T-helper 17 cell (primary cell): ENCODE results near the gene SNRNP70. TPM values are rescaled to one million over a fixed set of nuclear protein-coding genes. Genes with fewer than 3 reads are reported as not detected.
"Not testable (repeated sequence)": the region's sequence is repeated elsewhere in the genome, so short reads cannot be mapped to it uniquely, and the experiment has no call there.

ENCODE experiments used
- ATAC-seq: fragments of 150-1000 bp; cut with Tn5 transposase; 2 replicates; pipeline ENCODE4 v1.10.0; 2021; ENCODE audit warnings: mild to moderate bottlenecking, moderate library complexity
- DNase-seq, 3 donors: peaks; one replicate each; pipeline versions ENCODE4 v3.0.0 to v3.0.0-alpha.2; 2020 to 2021
- H3K9me3 ChIP-seq: one replicate; pipeline ENCODE4 v1.7.0; 2013; ENCODE audit warnings: low read length, mild to moderate bottlenecking; ENCODE audit not compliant: control insufficient read depth, poor library complexity, severe bottlenecking
- H3K27ac Mint-ChIP-seq: one replicate; pipeline ENCODE4 v1.8.0; 2022; ENCODE audit warnings: mild to moderate bottlenecking, moderate library complexity, mixed read lengths
- H3K27me3 Mint-ChIP-seq: one replicate; pipeline ENCODE4 v1.8.0; 2022; ENCODE audit warnings: mixed read lengths
- H3K36me3 Mint-ChIP-seq: one replicate; pipeline ENCODE4 v1.8.0; 2022; ENCODE audit warnings: low read depth, mixed read lengths
- H3K4me1 Mint-ChIP-seq: one replicate; pipeline ENCODE4 v1.8.0; 2022; ENCODE audit warnings: mild to moderate bottlenecking, mixed read lengths
- H3K4me3 Mint-ChIP-seq: one replicate; pipeline ENCODE4 v1.8.0; 2022; ENCODE audit warnings: mild to moderate bottlenecking, moderate library complexity, mixed read lengths
- total RNA-seq, 4 donors: library from RNA in 2 of 4; stranded (reverse) in 2 of 4; gene quantifications; one replicate each; pipeline ENCODE4 v1.2.3 and lab custom pipeline; 2022 to 2026

The SNRNP70 gene
- total RNA-seq, 2 donors from 2014 or later: 352 to 394 TPM

- H3K27ac Mint-ChIP-seq: peak overlapping the region; percentile 68
- ATAC-seq, H3K36me3 Mint-ChIP-seq, DNase-seq, H3K9me3 ChIP-seq: not testable (repeated sequence)
- peaks cover 20% of the 10 kb centered on the region for H3K4me1 Mint-ChIP-seq
- peaks cover 44% of the 10 kb centered on the region for H3K27me3 Mint-ChIP-seq
- H3K4me3 Mint-ChIP-seq: peak overlapping the region; percentile 96
These were observed 28.2 kb upstream of the SNRNP70 start for GRCh38 chr19:49056902-49057596.

- peaks cover 44% of the 10 kb centered on the region for H3K27me3 Mint-ChIP-seq
- DNase-seq (peak; percentile 20 to 45 (median 34)), ATAC-seq (peak; percentile 37)
- peaks cover 20% of the 10 kb centered on the region for H3K4me1 Mint-ChIP-seq
- peaks cover 9% of the 10 kb centered on the region for H3K36me3 Mint-ChIP-seq
- H3K27ac Mint-ChIP-seq: peak within 1 kb of the TSS; percentile 68
- peak within 1 kb of the TSS; percentile 96 for H3K4me3 Mint-ChIP-seq
- no peaks in the 10 kb centered on the region for H3K9me3 ChIP-seq
These were observed 27.5 kb upstream of the SNRNP70 start, which contains the start of gene CGB7 for GRCh38 chr19:49057636-49058234. Gene CGB7, minus strand, starts transcription at chr19:49057749. Its CDS starts 2,374 bp downstream, at chr19:49055375.

- Mint-ChIP-seq H3K36me3 (peaks cover 9% of the 10 kb centered on the region), H3K27ac (no peak overlapping the region), H3K27me3 (peaks cover 48% of the 10 kb centered on the region), H3K4me1 (peaks cover 20% of the 10 kb centered on the region), H3K4me3 (peak overlapping the region; percentile 96)
- H3K9me3 ChIP-seq: no peaks in the 10 kb centered on the region
- DNase-seq: no peak
- no peak for ATAC-seq
These were observed 26.7 kb upstream of the SNRNP70 start for GRCh38 chr19:49058562-49058961.

DNA sequence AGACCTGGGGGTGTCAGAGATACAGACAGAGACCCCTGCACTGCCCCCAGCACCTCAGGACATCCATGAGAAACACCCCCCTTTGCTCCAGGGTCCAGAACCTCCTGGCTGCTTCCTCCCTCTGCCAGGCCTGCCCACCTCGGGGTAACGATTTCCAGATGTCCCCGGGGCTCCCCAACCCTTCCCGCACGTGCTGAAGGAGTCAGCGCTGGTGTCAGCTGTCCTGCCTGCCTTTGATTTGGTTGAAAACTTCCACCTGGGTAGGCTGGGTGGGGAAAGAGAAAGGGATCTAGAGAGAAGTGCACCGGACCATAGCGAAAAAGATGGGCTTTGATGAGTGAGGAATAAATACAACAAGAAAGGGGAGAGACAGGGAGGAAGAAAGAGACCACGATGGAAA is 26.2 kb upstream of the SNRNP70 start:
- ATAC-seq: no peak
- peak overlapping the region; percentile 51 for H3K4me3 Mint-ChIP-seq
- H3K27me3 Mint-ChIP-seq: peaks cover 51% of the 10 kb centered on the region
- peaks cover 9% of the 10 kb centered on the region for H3K36me3 Mint-ChIP-seq
- no peak overlapping the region for H3K27ac Mint-ChIP-seq
- H3K4me1 Mint-ChIP-seq: peaks cover 20% of the 10 kb centered on the region
- DNase-seq: no peak
- H3K9me3 ChIP-seq: no peaks in the 10 kb centered on the region

GRCh38 chr19:49061000-49061399 is 24.3 kb upstream of the SNRNP70 start:
- H3K27me3 Mint-ChIP-seq: peaks cover 59% of the 10 kb centered on the region
- DNase-seq (no peak), ATAC-seq (no peak)
- H3K4me1 Mint-ChIP-seq: peaks cover 24% of the 10 kb centered on the region
- no peak overlapping the region for H3K4me3 Mint-ChIP-seq
- H3K9me3 ChIP-seq: no peaks in the 10 kb centered on the region
- no peak overlapping the region for H3K27ac Mint-ChIP-seq
- H3K36me3 Mint-ChIP-seq: peaks cover 13% of the 10 kb centered on the region

GRCh38 chr19:49061445-49061844 is 23.8 kb upstream of the SNRNP70 start:
- Mint-ChIP-seq H3K4me1 (peaks cover 20% of the 10 kb centered on the region), H3K36me3 (peaks cover 13% of the 10 kb centered on the region), H3K4me3 (no peak overlapping the region), H3K27ac (no peak overlapping the region), H3K27me3 (peaks cover 63% of the 10 kb centered on the region)
- ATAC-seq (no peak), DNase-seq (no peak)
- no peaks in the 10 kb centered on the region for H3K9me3 ChIP-seq

- ATAC-seq: no peak
- peaks cover 15% of the 10 kb centered on the region for H3K36me3 Mint-ChIP-seq
- H3K4me3 Mint-ChIP-seq: no peak overlapping the region
- peaks cover 4% of the 10 kb centered on the region for H3K4me1 Mint-ChIP-seq
- H3K27ac Mint-ChIP-seq: no peak overlapping the region
- H3K27me3 Mint-ChIP-seq: peaks cover 64% of the 10 kb centered on the region
- DNase-seq: no peak
- H3K9me3 ChIP-seq: no peaks in the 10 kb centered on the region
These were observed 21.1 kb upstream of the SNRNP70 start for GRCh38 chr19:49064029-49064629.

DNA sequence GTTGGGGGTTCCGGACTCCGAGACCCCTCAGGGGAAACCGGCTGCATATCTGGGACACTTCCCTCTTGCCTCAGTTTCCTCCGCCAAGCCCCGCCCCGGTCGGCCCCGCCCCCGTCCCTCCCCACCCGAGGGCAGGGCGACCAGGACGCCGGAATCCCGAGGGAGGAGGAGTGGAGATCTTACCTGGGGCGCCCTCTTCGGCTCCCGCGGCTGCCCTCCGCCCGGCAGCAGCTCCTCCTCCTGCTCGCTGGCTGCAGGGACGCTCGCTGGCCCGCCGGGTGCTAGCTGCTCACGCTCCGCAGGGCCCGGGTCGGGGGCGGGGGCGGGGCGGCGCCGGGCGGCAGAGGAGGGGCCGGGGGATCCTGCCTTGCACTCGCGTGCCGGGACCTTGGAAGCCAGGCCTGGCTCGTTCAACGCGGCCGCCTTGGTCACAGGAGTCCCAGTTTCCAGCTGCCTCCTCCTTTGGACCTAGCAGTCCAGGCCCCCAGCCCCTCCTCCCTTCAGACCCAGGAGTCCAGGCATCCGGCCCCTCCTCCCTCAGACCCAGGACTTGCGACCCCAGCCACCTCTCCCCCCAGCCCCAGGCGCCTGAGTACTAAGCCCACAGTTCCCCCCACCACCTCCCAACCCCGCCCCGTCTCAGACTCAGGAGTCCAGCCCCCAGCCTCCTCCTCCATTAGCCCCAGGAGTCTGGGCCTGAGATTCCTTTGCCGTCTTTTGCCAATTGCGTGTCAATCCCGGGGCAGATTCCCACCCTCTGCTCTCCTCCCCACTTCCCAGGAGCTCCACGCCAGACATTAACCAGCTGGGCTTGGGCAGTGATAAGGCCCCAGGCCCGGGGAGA is 20.3 kb upstream of the SNRNP70 start, which contains the start of gene NTF4:
NTF4 (minus strand) TSS at position 51 of the 844 bp plus-strand sequence. CDS start 2,821 bp downstream, outside the sequence.
- peaks cover 4% of the 10 kb centered on the region for H3K4me1 Mint-ChIP-seq
- H3K36me3 Mint-ChIP-seq: peaks cover 11% of the 10 kb centered on the region
- peaks cover 61% of the 10 kb centered on the region for H3K27me3 Mint-ChIP-seq
- ATAC-seq (no peak), DNase-seq (no peak)
- H3K27ac Mint-ChIP-seq: no peak within 1 kb of the TSS
- H3K4me3 Mint-ChIP-seq: peak within 1 kb of the TSS; percentile 55
- H3K9me3 ChIP-seq: no peaks in the 10 kb centered on the region

- ATAC-seq (no peak), DNase-seq (no peak)
- H3K27ac Mint-ChIP-seq: no peak overlapping the region
- no peaks in the 10 kb centered on the region for H3K9me3 ChIP-seq
- peak overlapping the region; percentile 45 for H3K4me3 Mint-ChIP-seq
- peaks cover 9% of the 10 kb centered on the region for H3K36me3 Mint-ChIP-seq
- H3K4me1 Mint-ChIP-seq: peaks cover 4% of the 10 kb centered on the region
- peaks cover 64% of the 10 kb centered on the region for H3K27me3 Mint-ChIP-seq
These were observed 19.2 kb upstream of the SNRNP70 start for GRCh38 chr19:49065905-49066512.

- H3K9me3 ChIP-seq: no peaks in the 10 kb centered on the region
- peaks cover 9% of the 10 kb centered on the region for H3K36me3 Mint-ChIP-seq
- peaks cover 55% of the 10 kb centered on the region for H3K27me3 Mint-ChIP-seq
- peaks cover 4% of the 10 kb centered on the region for H3K4me1 Mint-ChIP-seq
- H3K4me3 Mint-ChIP-seq: no peak overlapping the region
- H3K27ac Mint-ChIP-seq: no peak overlapping the region
- ATAC-seq (no peak), DNase-seq (no peak)
These were observed 17.7 kb upstream of the SNRNP70 start for GRCh38 chr19:49067554-49067953.

- Mint-ChIP-seq H3K4me1 (peaks cover 12% of the 10 kb centered on the region), H3K27ac (peak overlapping the region; percentile 19), H3K36me3 (peaks cover 14% of the 10 kb centered on the region), H3K4me3 (no peak overlapping the region), H3K27me3 (peaks cover 61% of the 10 kb centered on the region)
- H3K9me3 ChIP-seq: no peaks in the 10 kb centered on the region
- DNase-seq (no peak), ATAC-seq (no peak)
These were observed 16.2 kb upstream of the SNRNP70 start for GRCh38 chr19:49069026-49069425.

DNA sequence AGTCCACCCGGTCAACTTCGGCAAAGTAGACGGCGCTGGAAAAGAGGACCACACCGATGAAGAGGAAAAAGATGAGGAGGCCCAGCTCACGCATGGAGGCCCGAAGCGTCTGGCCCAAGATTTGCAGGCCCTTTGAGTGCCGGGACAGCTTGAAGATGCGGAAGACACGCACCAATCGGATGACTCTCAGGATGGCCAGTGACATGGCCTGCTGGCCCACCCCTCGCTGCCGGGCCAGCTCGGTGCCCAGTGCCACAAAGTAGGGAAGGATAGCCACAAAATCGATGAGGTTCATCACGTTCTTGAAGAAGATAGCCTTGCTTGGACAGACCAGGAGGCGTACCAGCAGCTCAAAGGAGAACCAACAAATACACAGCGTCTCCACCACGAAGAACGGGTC is 14.8 kb upstream of the SNRNP70 start:
- H3K36me3 Mint-ChIP-seq: peaks cover 13% of the 10 kb centered on the region

More for the DNA sequence above, 14.8 kb upstream of the SNRNP70 start:
- H3K27me3 Mint-ChIP-seq: peaks cover 63% of the 10 kb centered on the region
- no peaks in the 10 kb centered on the region for H3K9me3 ChIP-seq
- no peak for DNase-seq
- peaks cover 13% of the 10 kb centered on the region for H3K4me1 Mint-ChIP-seq
- ATAC-seq: no peak
- H3K4me3 Mint-ChIP-seq: no peak overlapping the region
- no peak overlapping the region for H3K27ac Mint-ChIP-seq
